Large intestine (tissue), 3 donors: ENCODE measurements around the gene ADK. TPM values are rescaled to one million over a fixed set of nuclear protein-coding genes. Genes with fewer than 3 reads are reported as not detected.

Experiments used
- DNase-seq, 2 donors: peaks; one replicate each; pipeline versions ENCODE4 v3.0.0 to v3.0.0-alpha.2; 2013
- H3K27ac ChIP-seq: one replicate; pipeline ENCODE4 v1.5.1; 2013; ENCODE audit warnings: low read length
- H3K27me3 ChIP-seq: 2 replicates; pipeline ENCODE4 v1.6.1; 2013; ENCODE audit warnings: low read length; ENCODE audit not compliant: control insufficient read depth, insufficient read depth
- H3K36me3 ChIP-seq: 2 replicates; pipeline ENCODE4 v1.6.1; 2013; ENCODE audit warnings: low read length; ENCODE audit not compliant: control insufficient read depth, insufficient read depth
- H3K4me1 ChIP-seq: one replicate; pipeline ENCODE4 v1.6.1; 2013; ENCODE audit warnings: low read length; ENCODE audit not compliant: control insufficient read depth, insufficient read depth
- H3K4me3 ChIP-seq: one replicate; pipeline ENCODE4 v1.5.1; 2013; ENCODE audit warnings: low read length
- H3K9me3 ChIP-seq: one replicate; pipeline ENCODE4 v1.6.1; 2013; ENCODE audit warnings: mild to moderate bottlenecking, low read depth, low read length, moderate library complexity; ENCODE audit not compliant: control insufficient read depth
- WGBS: methylation state at CpG from one replicate; pipeline ENCODE4 v1.1.5; 2013; ENCODE audit warnings: low lambda C conversion rate; ENCODE audit not compliant: insufficient coverage; 5-methylcytosine and 5-hydroxymethylcytosine counted together
- polyA plus RNA-seq: library from polyadenylated mRNA; unstranded; fragments of 120-200 nt; gene quantifications from one replicate; pipeline ENCODE4 v1.2.1, GENCODE V29; 2013

Gene ADK
- polyA plus RNA-seq, 1 donor: 30.1 TPM

DNA sequence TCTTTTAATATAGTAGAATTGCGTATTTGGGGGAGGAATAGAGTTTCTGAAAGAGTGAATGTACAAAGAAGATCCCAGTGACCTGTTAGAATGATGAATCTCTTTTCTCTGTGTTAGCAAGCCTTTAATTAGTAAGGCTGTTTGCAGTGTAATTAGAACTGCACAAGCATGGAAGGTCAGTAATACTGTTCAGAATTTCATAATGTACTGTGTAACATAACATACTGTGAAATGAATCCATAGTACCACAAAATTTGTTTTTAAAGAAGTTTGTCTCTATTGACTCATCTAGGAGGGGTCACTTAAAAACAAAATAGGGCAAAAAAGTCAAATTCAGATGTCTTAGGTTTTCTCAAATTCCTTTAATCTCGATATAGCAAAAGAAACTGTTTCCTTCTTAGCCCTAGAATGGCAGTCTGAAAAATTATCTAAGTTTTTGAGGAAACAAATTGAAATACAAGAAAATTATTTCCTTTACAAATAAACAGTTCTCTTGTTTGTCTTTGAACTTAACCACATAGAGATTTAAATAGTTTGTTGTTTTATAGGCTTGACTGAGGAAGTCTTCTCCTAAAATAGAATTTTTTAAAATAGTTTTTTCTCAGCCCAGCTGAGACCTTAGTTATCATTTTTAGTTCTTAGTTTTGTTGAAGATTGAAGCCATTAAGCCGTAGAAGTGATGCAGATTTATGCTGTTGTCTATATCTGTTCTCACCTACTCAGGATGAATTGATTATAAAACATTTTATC, 12.5 kb downstream of the ADK start:
- 56% methylated on average over 1 of the region's 3 CpGs for WGBS
- Histone ChIP-seq H3K9me3 (no peaks in the 10 kb centered on the region), H3K36me3 (no peaks in the 10 kb centered on the region), H3K27me3 (no peaks in the 10 kb centered on the region), H3K27ac (no peak overlapping the region), H3K4me1 (peaks cover 7% of the 10 kb centered on the region), H3K4me3 (no peak overlapping the region)
- DNase-seq: no peak

DNA sequence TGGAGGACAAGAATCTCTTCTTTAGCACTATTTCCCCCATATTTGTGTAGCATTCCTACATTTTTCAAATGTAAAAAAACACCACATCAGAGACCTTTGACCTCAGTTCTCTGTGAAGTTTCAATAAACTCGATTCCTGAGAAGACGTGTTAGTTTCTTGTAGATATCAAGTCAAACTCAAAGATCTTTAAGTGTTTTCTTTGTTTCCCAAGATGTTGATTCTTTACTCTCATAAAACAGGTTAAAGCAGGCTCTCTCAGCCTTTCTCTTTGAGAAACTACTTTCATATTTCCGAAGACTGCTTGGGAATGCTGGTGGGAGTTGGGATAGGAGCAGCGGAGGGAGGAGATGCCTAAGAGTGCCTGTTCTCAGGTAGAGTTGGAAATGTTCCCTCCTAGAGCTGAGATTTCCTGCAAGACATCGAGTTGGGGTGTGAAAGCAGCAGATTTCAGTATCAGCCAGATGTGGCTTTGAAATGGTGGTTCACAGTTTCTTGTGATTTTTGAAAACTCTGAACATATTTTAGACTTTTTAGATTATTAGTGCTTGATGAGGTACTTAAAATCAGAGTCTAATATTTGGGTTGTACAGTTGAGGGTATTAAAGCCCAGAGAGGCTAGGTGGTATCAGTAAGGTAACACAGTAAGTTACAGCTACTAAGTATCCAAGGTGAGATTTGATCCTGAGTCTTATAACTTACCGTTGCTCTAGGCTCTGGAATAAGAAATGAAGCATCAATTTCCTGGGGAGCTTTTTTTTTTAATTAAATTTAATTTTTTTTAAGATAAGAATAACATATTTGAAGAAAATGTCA, 13.9 kb downstream of the ADK start:
- peak in 1 of 2 donors; percentile 21 for DNase-seq
- WGBS: 47% methylated on average over 2 of the region's 6 CpGs
- Histone ChIP-seq H3K9me3 (no peaks in the 10 kb centered on the region), H3K27ac (peak overlapping the region; percentile 17), H3K36me3 (no peaks in the 10 kb centered on the region), H3K4me1 (peaks cover 6% of the 10 kb centered on the region), H3K27me3 (no peaks in the 10 kb centered on the region), H3K4me3 (no peak overlapping the region)

DNA sequence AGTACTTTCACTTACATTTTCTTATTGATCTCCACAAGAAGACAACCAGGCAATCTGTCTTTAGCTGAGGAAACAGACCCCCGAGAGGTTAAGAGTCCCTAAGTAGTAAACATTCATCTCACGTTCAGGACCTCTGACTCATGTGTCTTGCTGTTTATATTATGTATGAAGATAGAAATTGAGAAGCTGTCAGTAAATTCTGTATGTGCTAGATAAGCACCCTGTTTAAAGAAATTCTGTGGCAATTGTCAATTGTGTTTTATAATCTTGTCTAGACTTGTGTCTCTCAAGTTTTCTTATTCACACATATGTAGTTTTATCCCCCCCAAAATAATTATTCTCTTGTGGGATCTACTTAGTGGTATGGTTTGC, 14.5 kb downstream of the ADK start:
- no peaks in the 10 kb centered on the region for H3K36me3 ChIP-seq
- no peak overlapping the region for H3K4me3 ChIP-seq
- WGBS: no CpG with 5 or more reads among the region's 2 CpGs
- no peaks in the 10 kb centered on the region for H3K9me3 ChIP-seq
- no peak for DNase-seq
- H3K27ac ChIP-seq: no peak overlapping the region
- no peaks in the 10 kb centered on the region for H3K27me3 ChIP-seq
- H3K4me1 ChIP-seq: peaks cover under 1% of the 10 kb centered on the region

DNA sequence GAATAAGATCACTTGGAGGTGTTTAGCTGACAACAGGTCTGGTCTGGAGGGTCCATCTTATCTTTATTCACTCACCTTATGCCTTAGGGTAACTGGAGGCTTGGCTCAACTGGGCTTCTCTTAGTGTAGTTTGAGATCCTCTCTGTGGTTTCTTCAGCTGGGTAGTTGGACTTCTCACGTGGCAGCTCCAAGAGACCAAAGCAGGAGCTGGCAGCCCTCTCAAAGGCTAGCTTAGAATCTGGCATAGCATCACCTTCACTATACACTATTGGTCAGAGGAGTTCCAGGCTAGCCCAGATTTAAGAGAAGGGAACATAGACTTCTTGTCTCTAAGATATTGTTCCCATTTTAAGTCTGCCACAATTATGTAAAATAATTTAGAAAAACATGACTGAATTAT, 16.4 kb downstream of the ADK start:
- DNase-seq: no peak
- WGBS: no CpG with 5 or more reads among the region's 1 CpG
- Histone ChIP-seq H3K27ac (no peak overlapping the region), H3K4me1 (no peaks in the 10 kb centered on the region), H3K4me3 (no peak overlapping the region), H3K36me3 (no peaks in the 10 kb centered on the region), H3K9me3 (no peaks in the 10 kb centered on the region), H3K27me3 (no peaks in the 10 kb centered on the region)

DNA sequence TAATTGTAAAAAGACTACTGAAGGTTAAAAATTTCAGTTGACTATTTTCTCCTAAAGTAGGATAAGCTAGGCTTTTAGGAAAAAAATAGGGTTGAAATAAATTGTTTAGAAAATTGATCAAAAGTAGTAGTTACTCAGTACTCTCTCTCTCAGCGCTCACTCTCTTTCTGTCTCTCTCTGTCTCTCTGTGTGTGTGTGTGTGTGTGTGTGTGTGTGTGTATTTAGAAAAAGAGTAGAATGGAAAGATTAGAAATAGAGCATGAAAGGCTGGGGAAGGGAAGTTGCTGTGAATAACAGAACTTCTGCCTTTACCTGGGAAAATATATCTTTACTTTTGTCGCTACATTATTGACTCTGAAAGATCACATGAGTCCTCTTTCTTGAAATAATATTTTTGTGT, 20.6 kb downstream of the ADK start:
- DNase-seq: no peak
- Histone ChIP-seq H3K27me3 (no peaks in the 10 kb centered on the region), H3K27ac (no peak overlapping the region), H3K9me3 (no peaks in the 10 kb centered on the region), H3K4me1 (peaks cover 17% of the 10 kb centered on the region), H3K36me3 (no peaks in the 10 kb centered on the region), H3K4me3 (no peak overlapping the region)
- 100% methylated on average over 1 of the region's 2 CpGs for whole genome bisulfite sequencing

DNA sequence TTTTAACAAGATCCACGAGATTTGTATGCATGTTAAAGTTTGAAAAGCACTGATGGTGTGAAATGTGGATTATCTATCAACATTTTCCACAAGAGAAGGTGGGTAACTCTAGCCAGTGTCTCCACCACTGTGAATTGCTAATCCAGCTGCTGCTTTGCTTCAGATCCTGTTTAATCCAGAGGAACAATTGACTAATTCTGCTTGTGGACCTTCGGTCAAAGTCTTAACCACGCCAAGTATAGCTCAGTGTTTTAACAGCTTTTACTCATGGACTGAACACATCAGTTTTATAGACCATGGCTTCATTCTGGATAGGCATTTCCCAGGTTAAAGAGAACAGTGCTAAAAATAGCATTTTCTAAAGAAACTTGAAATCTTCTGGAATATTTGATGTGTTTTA, 23.5 kb downstream of the ADK start:
- peak; percentile 75 to 90 for DNase-seq
- Histone ChIP-seq H3K4me3 (no peak overlapping the region), H3K9me3 (no peaks in the 10 kb centered on the region), H3K36me3 (no peaks in the 10 kb centered on the region), H3K27me3 (no peaks in the 10 kb centered on the region), H3K27ac (peak overlapping the region; percentile 94), H3K4me1 (peaks cover 17% of the 10 kb centered on the region)
- no CpG with 5 or more reads among the region's 3 CpGs for WGBS

DNA sequence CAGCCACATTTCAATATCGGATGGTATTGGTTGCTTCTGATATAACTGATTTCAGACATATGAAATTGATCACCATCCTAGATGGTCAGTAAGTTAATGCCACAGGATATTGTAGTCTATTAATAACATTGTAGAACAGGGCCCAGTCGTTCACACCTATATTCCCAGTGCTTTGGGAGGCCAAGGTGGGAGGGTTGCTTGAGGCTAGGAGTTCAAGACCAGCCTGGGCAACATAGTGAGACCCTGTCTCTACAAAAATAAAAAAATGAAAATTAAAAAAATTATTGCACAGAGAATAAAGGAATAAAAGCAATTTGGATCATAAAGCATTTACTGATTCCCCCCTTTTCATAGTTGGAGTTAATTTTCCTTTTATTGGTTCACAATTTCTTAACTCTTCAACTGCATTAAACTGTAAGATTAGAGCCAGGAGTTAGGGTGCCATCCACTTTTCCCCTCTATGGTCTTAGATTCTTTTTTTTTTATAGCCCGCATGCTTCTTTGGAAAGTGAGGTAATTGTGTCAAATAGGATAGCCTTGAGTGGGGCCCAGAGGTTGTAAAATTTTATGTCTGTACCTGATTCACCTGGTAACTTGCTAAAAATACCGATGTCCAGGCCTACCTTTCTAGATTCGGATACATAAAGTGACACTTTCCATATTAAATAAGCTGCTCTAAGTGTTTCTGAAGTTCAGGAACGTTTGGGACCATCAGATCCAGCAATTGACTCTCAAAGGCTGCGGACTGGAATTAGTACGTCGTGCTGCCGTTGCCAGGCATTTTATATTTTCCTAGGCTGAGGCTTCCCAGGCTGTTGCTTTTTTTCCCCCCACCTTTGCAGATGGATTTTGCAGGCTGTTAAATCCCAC, 24.7 kb downstream of the ADK start:
- no peaks in the 10 kb centered on the region for H3K36me3 ChIP-seq
- WGBS: no CpG with 5 or more reads among the region's 10 CpGs
- no peaks in the 10 kb centered on the region for H3K9me3 ChIP-seq
- DNase-seq: peak in 1 of 2 donors; percentile 35
- peak overlapping the region; percentile 94 for H3K27ac ChIP-seq
- no peaks in the 10 kb centered on the region for H3K27me3 ChIP-seq
- peaks cover 17% of the 10 kb centered on the region for H3K4me1 ChIP-seq
- H3K4me3 ChIP-seq: peak overlapping the region; percentile 82

DNA sequence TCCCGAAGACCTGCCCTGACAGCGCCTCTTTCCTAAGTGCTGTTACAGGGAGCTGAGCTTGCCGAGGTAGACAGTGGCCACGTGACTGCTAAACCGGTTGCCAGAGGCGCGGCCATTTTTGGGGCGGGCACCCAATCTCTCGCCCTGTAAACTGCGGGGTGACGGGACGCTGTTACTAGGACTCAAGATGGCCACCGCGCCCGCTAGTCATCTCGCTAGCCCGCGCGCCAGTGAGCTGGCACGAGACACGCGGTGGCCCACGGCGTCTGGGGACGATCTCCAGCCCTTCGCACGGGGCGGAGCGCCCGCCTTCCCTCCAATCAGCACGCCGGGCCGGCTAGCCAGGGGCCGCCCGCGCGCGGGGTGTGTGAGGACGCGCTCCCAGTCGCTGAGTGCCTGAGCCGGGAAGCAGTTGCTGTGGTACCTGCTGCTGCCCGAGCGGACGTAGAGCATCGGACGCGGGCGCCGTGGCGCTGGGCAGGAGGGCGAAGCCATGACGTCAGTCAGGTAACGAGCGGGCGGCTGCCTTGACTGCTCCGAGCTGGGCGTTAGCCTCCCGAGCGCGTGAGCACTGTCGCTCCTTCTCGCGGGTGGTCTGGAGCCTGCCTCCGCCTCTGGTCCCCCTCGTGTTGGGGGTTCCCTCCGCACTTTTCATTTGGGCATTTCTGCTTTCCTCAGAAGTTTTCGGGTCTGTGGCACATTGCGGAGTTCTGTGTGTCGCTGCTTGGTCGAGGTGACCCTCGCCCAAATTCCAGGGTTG, 25.5 kb downstream of the ADK start:
- H3K4me1 ChIP-seq: peaks cover 17% of the 10 kb centered on the region
- H3K27me3 ChIP-seq: no peaks in the 10 kb centered on the region
- 0% methylated on average over 1 of the region's 72 CpGs for WGBS
- peak overlapping the region; percentile 82 for H3K4me3 ChIP-seq
- no peaks in the 10 kb centered on the region for H3K36me3 ChIP-seq
- peak overlapping the region; percentile 94 for H3K27ac ChIP-seq
- DNase-seq: peak; percentile 90 to 96
- no peaks in the 10 kb centered on the region for H3K9me3 ChIP-seq

DNA sequence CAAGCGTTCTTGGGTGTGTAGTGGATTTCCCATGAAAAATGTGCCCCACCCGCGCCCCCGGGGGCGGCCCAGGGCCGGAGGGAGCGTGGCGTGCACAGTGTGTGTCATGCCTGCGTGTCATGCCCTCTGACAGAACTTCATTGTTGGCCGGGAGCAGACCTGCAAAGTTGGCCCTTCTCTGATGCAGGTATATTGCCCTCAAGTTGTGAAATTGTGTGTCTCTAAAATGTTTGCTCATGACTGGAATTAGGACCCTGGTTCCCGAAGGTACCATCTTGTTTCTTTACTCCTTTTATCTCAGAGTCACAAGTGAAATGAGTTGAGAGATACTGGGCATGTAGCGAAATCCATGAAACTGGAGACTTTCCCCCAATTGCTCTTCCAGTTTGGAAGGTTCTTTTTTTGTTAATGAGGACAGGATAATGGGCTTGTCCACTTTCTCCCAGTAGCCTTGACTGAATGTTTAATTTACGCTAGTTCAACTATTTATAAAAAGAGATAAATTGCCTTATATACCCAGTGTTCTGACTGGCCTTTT, 26.2 kb downstream of the ADK start:
- peak; percentile 80 to 89 for DNase-seq
- H3K27me3 ChIP-seq: no peaks in the 10 kb centered on the region

More for the DNA sequence above, 26.2 kb downstream of the ADK start:
- Histone ChIP-seq H3K9me3 (no peaks in the 10 kb centered on the region), H3K27ac (peak overlapping the region; percentile 94), H3K4me3 (peak overlapping the region; percentile 82), H3K4me1 (peaks cover 17% of the 10 kb centered on the region), H3K36me3 (no peaks in the 10 kb centered on the region)
- 60% methylated on average over 1 of the region's 13 CpGs for WGBS
